NCI-H2196 (cell line): Measurements from ENCODE around the gene SH3BP5L.

ENCODE experiments used
- DNase-seq: peaks from one replicate; lab custom pipeline; 2025; ENCODE audit not compliant: unreplicated experiment; lab: John Stamatoyannopoulos, UW

Gene SH3BP5L

DNA sequence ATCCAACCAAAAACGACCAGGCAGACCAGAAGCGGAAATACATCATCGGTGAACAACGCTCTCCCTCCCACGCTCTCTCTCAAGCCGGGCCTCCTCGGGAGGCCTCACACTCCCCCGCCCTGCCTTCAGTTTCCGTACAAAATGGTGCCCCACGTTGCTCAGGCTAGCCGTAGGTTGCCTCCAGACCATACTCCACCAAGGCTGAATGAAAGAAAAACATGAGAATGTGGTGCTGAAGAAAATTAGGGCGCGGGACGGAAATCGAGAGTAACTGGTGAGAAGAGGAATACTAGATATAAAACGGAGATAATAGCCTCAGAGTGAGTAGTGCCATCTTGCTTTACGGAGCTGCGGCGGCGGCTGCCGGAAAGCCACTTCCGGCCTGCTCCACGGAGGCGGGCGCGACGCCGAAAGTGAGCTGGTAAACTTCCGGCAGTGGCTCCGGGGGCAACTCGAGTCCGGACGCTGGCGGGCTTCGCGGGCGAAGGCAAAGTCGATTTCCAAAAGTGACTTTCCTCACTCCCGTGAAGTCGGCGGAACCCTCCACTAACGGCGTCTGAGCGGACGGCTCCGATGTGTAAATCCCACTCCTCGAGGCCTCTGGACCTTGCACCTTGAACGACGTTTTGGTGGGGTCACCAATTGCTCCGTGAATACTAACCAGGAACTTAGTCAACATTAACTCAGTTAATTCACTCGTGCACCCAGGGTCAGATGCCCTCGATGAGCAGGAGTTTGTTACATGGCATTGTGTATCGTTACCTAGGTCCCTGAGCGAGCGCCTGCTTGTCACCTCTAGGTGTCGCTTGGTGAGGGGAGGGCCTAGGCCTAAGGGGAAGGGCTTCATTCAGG lies at the start of gene SH3BP5L:
Gene SH3BP5L, minus strand, starts transcription at position 7 of the 852 bp plus-strand sequence. CDS start 980 bp downstream, outside the sequence.
- DNase-seq = peak; percentile 77

DNA sequence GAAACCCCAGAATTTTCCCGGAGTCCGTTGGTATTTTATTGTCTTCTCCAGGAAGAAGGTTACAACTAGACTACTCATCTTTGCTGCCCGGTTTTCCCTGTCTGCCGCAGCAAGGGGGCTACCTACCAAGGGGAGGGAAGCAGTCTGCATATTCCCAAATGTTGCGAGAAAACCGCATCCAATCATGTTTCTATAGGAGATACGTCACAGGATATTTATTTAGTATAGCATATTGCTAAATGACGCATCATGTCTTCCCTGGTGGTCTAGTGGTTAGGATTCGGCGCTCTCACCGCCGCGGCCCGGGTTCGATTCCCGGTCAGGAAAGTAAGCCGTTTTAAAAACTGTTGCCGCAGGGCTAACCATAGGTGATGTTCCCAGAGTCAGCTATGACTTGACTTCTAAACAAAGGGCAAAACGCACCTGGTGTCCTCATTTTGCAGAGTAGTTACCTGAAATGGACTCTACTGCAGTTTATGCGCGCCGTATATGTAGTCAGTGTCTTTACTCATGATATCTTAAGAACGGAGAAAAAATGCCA lies 48.3 kb upstream of the SH3BP5L start:
- DNase-seq = peak; percentile 61

DNA sequence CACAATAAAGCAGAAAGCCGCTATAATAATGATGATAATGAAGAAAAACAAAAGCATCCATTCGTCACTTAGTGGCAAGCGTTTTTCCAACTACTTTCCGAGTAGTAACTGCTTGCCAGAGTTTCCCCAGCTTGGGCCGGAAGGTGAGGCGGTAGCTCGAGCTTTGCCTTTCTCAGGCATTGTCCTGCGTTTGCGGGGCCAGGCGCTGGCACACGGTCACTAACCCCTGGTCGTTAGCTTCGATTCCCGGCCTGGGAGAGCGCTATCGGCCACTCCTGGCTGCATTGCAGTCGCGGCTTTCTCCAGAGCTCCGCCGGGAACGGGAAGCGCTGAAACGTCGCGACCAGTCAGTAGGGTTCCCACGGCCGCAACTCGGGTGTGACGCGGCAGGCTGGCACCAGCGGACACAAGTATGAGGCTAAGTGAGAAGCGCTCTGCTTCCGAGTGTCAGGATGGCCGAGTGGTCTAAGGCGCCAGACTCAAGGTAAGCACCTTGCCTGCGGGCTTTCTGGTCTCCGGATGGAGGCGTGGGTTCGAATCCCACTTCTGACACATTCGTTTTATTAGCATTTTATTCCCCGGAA lies 47.8 kb upstream of the SH3BP5L start:
- peak; percentile 53 for DNase-seq

DNA sequence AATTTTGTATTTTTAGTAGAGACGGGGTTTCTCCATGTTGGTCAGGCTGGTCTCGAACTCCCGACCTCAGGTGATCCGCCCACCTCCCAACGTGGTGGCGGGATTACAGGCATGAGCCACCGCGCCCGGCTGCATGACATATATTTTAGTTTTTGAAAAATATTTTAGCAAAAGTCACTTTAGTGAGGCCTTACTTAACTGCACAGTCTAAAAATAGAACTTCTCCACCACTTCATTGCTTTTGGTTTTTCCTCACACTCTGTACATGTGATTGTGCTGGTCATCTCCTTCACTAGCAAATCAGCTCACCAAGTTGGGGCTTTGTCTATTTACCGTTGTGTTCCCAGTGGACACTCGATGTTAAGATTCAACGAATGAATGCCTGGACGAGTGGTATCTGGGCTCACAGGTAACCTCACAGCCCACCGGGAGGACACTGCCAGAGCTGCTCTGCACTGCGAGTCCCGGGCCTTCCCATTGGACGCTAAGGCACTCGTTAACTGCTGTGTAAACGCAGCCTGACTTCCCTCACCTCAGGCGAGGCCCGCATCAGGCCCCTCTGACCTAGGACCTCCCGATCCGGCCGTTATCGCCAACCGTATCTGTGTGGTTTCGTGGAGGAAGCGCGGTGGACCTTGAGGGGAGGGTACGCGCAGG lies 47.2 kb upstream of the SH3BP5L start:
- DNase-seq = peak; percentile 35

DNA sequence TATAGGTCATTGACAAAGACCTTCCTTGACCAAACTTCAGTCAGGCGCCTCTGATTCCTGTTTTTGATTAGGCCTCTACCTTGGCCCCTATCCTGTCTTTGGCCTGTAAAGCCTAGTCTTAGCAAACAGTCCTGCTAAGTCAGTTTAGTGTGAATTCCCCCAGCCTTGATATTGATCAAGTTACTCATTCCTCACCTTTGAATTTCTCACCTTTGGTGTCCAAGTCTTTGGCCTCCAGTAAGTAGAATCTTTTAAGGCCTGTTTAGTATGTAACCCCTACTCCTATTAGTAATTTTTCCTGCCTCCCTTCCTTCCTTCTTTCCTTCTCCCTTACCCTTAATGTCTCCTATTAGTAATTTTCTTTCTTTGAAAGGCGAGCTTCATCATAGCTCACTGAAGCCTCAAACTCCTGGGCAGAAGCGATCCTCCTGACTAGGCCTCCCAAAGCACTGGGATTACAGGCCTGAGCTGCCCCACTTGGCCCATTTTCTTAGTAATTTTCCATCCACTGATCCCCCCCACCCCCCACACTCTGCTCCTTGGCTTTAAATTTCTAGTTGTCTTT lies 46.2 kb upstream of the SH3BP5L start:
- no peak for DNase-seq

DNA sequence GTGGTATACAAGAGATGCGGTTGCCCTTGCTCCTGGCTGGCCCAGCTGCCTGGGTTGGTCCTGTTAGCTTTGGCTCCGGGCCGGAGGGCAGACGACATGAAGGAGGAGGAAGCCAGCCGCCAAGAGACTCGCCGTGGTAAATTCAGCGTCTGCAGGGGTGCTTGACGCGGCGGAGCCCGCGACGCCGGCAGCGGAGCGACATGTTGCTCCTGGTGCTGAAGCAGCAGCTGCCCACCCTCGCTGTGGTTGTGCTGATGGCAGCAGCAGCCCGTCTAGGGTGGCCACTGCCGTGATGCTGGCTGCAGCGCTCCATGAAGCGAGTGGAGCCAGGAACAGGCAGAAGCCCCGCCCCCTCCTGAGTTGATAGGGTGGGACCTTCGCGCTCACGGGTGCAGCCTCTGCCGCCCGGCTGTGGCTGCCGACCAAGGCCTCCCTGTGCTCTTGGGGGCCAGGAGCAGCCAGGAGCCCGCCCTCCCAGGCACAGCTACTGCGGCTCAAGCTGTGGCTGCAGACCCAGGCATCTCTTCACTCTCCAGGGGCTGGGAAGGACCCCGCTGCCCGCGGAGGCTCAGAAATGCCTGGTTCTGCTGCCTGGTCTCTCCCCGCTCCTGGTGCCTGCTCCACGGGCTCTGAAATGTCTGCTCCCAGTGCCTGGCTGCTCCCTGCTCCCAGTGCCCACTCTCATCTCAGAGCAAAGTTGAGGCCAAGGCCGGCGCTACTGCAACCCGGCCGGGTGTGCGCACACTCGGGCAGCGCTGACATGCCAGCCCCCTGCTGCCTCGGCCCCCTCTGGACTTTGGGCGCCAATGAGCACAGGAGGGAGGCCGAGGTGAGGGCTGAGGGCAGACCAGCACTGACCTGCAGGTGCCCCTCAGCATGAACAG lies 37.5 kb upstream of the SH3BP5L start:
- DNase-seq = peak; percentile 62

DNA sequence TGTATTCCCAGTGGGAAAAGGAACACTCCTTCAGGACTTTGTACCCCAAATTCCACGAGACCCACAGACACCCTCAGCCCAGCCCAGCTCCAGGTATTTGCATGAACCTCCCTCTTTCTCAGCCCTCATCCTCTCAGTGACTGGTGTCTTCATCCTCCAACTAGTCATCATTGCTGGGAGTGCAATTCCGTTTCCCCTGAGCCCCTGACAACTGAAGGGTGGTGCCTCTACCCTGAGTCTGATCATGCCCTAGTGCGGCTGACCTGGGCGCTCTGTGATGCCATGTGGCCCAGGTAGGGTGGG lies 36.9 kb upstream of the SH3BP5L start:
- DNase-seq = no peak

DNA sequence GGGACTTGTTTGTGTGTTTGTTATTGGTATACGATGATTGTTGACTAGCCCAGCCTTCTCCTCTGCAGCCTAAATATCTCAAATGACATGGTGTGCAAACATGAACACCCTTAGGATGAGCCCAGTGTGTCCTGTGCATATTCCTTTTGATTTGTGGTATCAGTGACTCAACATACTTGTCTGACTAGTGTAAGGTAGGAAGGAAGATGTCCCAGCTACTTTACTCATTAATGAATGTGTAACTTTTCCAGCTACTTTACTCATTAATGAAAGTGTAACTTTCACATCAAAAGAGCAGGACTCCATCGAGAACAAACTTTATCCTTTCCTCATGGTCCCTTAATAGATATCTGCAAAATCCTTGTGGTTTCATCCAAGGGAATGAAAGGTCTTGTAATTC lies 35.9 kb upstream of the SH3BP5L start:
- DNase-seq = no peak

DNA sequence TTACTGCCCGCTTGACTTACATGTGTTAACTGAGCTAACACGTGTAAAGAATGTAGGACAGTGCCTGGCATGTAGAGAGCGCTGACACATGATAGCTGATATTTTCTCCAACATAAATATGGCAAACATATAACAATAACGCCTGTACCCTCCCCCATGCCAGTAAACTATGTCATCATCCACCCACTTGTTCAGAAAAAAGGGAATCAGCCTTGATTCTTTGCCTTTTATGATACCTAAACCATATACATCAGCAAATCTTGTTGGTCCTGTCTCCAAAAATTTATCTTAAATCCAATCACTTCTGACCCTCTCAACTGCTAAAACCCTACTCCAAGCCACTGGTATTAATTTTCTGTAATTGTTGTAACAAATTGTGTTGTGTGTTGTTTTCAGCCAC lies 34.3 kb upstream of the SH3BP5L start:
- no peak for DNase-seq

DNA sequence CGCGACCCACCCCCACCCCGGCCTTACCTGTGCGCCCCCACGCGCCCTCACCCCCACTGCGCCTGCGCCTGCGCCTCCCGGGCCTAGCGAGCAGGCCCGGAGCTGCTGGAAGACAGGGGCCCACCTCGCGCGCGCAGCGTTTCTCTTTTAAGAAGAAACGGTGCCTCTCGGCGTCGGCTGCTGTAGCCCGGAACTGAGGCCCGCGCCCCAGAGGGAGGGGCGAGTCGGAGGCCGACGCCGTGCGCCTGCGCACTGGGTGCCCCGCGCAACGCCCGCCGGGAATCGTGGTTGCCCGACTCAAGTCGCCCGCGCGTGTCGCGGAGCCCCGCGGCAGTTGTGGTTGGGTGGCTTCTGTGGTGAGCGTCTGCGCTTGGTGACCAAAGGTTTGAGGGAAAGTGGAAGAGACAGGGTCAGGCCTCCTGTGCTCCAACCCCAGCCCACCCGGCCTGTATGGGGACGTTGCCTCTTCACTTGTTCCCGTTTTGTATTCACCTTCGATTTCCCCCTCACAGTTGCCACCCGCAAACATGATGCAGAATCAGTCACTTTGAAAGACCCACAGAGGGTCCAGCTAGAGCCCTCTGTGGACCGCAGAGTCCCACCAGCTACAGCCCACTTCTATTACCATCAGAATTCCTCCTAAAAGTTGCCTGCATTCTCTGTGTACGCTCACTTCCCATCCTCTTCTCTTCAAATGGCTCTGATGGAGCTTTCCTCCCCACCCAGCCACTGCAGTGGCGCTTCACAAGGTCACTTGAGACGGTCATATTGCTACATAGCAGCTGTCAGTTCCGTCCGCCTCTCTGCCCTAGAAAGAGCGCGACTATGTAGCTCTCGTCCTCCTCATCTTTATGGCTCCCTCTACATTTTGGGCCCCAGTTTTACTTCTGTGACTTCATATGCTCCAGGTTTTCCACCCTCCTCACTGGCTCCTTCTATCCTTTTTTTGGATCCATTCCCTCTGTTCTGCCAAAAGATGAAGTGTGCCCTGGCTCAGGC lies 33.5 kb upstream of the SH3BP5L start, which contains the start of gene ZNF692:
Gene ZNF692, minus strand, starts transcription at position 195 of the 999 bp plus-strand sequence. CDS start 776 bp downstream, outside the sequence.
- peak; percentile 84 for DNase-seq

DNA sequence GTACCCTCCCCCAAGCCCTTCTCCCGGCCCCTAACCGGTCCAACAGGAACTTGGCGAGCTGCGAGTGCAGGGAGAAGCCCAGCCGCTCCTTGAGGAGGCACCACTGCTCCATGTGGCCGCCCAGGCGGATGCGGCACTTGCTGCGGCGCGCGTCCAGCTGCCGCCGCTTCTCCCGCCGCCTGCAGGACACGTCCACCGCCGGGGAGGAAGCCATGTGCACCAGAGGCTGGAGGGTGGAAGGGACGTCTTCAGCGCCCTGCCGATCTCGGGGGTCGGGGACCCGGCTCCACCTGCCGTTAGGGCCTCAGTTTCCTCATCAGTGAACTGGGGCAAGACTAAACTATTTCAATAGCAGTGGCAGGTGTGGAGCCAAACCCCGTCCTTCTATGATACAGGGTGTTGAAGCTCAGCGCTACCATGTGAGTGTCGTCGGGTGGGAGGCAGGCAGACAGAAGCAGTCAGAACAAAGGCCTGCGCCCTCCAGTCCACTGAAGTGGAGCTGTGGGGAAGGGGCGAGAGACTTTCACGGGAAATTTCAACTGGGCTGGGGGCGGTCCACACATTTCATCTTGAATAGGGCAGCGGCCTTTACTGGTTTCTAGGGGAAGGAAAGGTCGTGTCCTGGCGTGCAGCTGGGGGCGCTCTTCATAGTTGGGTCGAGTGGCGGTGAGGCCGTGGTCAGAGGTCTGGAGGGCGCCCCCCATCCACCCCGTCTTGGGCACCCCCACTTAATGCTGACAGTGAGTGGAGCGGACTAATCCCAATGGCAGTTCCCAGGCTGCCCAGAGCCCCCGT lies 32.6 kb upstream of the SH3BP5L start:
- DNase-seq = peak; percentile 30

DNA sequence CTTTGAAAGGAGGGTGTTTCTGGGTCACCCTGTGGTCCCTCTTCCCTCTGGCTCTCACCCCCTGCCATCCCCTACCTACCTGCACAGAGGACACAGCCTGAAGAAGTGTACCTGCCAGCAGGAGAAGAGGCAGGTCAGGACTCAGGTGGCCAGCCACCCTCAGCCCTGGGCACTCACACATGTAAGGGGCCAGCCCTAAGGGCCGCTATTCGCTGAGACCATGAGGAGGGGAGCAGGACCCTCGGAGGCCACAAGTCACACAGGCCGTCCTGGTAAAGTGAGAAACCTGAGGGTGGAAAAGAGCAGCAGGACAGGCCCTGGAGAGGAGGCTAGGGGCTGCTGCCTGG lies 32.0 kb upstream of the SH3BP5L start:
- no peak for DNase-seq

DNA sequence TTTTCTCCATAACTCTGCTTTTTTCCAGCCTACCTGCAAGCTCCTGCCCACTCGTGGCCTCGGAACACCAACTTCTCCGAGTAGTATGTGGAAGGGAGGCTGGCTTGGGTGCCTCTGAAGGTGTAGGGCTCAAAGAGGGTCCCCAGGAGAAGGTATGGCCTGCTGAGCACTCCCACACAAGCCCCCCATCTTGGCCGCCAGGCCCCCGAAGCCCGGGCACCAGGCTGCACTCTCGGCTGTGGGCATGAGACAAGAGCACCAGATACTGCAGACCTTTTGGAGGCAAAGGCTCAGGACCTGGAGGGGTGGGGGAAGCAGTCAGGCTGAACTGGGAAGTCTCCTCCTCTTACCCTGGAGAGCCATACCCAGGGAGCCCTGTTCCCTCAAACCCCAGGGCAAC lies 31.5 kb upstream of the SH3BP5L start:
- DNase-seq = no peak

DNA sequence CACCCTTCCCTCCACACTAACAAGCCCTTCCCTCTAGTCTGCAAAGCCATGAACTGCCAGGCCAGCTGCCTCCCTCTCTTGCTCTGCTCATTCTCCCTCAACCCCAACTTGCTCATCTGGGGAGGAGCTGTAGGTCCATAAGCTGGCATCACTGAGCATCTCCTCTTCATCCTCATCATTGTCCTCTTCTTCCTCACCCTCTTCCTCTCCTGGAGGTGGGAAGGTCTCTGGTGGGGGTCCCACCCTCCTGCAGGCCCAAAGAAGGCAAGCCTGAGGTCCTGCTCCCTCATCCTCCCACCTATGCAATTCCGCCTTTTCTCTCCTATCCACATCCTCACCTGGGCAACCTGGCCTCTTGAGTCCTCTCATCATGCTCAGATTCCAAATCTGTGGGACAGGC lies 30.5 kb upstream of the SH3BP5L start:
- no peak for DNase-seq

DNA sequence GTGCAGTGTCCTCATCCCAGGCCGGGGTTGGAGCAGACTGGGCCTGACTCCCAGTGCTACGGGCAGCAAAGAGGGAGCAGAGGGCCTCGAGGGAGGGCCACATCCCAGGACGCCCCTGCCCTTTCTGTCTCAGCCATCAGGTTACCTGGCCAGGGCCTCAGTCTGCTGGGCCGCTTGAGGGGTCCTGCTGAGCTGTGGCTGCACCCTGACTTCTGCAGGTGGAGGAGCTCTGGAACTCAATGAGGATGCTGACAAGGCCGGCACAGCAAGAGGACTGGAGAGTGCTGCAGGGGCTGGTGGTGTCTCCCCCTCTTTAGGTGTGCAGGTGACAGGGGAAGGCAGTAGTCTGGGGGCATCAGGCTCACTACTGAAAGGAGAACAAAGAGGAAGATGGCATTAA lies 29.9 kb upstream of the SH3BP5L start:
- no peak for DNase-seq

DNA sequence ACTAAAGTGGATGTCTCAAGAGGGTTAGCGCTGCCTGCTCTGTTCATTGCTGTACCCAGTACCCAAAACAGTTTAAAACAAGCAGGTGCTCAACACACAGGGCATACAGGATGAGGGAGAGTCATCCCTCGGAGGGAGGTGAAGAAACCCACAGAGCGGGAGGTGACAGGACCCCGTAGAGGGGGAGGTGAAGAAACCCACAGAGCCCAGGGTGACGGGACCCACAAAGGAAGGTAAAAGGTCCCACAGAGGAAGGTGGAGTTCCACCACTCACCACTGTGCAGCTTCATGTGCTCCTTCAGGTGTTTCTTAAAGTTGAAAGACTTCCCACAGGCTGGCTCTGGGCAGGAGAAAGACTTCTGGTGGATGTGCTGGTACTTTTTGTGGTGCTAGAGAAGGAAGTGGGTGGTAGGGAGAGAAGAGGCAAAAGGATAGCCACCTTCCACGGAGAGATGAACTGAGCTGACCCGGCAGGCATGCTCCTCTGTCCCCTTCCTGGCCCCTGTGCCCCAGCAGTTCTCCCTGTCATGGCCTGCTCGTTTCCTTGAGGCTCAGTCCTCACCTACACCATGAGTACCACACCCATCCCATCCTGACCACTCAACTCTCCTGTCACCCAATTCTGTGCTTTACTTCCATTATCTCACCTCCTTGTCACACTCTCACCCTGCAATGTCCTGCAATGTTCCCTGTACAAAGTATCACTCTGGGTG lies 28.1 kb upstream of the SH3BP5L start:
- DNase-seq = no peak

DNA sequence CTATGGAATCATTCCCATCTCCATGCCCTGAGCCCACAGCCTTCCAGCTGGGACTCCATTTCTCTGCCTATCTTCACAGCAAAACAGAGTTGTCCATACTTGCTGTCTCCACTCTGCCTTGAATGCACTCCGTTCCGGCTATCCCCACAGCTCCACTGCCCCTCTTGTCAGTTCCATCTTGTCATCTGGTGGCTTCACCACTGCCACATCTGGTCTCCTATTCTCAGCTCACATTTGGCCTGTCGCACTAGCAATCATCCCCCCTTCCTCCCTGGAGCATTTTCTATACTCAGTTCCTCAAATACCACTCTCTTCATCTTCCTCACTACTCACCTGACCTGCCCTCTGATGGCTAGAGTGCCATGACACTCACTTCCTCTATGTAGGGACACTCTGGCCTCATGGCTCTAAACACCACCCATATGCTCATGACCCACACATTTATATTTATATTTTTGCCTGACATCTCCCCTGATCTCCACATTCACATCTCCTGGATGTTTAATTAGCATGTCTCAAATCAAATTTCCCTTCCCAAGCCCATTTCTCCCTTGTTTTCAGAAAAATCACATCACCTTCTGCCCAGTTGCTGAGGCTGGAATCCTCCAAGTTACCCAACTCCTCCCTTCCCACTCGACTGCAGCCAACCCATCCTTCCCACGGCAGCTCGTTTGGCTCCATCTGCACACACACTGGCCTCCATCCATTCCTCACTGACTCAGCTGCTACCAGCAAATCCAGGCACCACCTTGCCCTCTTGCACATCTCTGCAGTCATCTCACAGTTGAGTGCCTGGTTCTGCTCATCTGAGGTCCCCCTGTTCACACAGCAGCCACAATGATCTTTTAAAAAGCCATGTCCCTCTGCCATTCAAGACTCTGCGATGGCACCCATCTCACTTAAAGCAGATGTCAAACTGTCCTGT lies 27.0 kb upstream of the SH3BP5L start:
- no peak for DNase-seq
